Stimulated activated CD4-positive, alpha-beta T cell treated with anti-CD3 and anti-CD28 coated beads, Interleukin-2, amount 100 ng/mL, for 24 hours (primary cell): ENCODE measurements around the gene CENPS.
"Not testable (repeated sequence)": the region's sequence is repeated elsewhere in the genome, so short reads cannot be mapped to it uniquely, and the experiment has no call there.

ENCODE experiments used
- DNase-seq, 2 donors: peaks; one replicate each; pipeline ENCODE4 v3.0.0-alpha.2; 2020

CENPS gene

DNA sequence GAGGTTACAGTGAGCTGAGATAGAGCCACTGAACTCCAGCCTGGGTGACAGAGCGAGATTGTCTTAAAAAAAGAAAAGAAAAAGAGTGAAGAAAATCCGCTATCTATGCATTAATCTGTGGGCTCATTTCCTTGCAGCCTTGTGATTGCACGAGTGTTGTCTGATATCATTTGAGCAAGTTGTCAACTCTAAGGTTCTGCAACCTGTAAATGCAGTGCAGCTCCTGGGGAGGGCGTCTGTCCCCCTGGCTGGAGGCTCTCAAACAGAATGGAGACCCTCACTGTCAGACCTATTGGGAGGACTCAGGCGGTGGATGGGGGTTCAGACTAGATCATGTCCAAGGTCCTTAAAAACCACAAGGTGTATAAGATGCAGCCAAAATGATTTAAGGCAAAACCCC, 25.8 kb downstream of the CENPS start:
- no peak for DNase-seq

DNA sequence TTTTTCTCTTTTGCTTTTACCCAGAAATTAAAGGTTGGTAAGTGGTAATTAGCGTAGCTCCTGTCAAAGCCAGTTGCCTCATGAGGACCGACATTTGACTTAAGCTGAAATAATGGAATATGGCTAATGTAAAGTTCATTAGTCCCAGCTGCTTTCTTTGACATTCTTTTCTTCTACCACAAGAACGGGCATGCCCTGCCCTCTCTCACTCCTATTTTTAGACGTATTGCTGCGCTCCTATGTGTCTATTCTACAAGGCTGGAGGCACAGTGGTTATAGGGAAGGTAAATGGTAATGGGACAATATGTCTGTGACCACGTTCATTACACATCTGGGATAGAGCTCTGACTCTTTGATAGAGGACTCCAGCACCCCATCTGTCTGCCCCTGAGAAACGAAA, 26.4 kb downstream of the CENPS start:
- DNase-seq: no peak

DNA sequence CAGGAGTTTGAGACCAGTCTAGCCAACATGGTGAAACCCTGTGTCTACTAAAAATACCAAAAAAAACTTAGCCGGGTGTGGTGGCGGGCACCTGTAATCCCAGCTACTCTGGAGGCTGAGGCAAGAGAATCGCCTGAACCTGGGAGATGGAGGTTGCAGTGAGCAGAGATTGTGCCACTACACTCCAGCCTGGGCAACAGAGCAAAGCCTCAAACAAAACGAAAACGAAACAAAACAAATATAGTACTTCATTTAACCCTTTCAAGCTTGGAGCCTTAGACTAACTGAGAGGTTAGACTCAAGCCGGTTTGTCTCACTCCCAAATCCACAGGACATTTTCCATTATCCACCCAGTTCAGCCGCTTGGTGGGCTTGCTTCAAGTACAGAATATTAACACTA, 27.2 kb downstream of the CENPS start:
- DNase-seq: not testable (repeated sequence)

DNA sequence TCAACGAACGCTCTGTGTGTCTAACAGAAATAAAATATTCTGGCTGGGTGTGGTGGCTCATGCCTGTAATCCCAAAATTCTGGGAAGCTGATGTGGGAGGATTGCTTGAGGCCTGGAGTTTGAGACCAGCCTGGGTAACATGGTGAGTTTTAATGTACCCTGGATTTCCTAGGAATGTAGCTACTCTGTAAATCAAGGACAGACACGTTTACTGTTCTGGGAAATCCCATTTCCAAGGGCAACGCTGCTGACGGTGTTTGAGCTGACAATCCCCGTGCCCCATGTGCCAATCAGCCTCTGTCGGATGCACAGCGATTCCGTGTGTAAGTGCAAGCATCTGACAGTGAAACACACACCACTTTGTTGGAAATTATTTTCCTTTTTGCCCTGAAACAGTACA, 27.6 kb downstream of the CENPS start:
- no peak for DNase-seq

DNA sequence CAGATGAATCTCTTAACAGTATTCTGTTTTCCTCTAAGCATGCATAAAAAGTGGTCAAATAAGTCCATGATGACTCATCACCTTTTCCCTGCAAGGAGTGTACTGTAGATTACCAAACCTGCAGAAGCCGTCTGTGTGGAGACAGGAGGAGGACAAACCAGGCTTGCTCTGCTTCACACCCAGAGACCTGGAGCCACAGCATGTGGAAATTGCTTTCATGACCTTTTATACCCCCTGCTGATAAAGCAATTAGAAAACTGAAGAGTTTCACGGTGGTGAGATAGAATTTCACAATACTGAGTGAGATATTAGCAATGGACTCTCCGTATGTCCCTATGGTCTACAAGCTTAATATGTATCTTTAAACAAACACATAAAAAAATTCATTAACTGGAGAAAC, 29.0 kb downstream of the CENPS start:
- DNase-seq: no peak

DNA sequence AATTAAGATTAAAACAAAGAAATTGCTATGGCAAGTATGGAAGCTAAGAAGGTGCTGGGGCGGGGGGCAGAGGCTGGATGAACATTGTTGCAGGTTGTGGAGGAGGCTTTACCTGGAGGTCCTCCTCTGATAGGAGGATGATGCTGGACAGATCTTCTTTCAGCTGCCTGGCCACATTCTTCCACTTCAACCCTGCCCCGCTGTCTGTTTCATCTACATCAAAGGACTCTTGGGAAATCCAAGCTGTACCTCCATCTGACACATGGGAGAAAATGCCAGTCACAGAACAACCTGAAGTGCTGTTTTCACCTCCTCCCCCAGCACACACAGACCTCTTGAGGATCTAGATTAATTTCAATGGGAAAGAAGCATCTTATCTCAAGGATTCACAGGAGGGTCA, 36.8 kb downstream of the CENPS start:
- DNase-seq: no peak

DNA sequence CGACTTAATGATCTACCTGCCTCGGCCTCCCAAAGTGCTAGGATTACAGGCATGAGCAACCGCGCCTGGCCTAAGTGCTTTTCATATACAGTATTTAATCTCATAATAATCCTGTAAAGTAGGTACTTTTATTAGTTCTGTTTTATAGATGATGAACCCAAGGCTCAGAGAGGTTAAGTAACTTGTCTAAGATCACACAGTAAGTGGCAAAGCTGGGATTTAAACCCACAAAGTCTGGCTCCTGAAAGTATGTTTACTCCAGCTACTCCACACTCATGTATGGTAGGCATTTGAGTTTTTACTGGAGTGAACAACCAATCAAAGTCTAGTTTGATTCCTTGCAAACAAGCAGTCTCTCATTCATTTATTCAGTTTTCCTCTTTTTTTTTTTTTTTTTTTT, 39.8 kb downstream of the CENPS start:
- DNase-seq: no peak

DNA sequence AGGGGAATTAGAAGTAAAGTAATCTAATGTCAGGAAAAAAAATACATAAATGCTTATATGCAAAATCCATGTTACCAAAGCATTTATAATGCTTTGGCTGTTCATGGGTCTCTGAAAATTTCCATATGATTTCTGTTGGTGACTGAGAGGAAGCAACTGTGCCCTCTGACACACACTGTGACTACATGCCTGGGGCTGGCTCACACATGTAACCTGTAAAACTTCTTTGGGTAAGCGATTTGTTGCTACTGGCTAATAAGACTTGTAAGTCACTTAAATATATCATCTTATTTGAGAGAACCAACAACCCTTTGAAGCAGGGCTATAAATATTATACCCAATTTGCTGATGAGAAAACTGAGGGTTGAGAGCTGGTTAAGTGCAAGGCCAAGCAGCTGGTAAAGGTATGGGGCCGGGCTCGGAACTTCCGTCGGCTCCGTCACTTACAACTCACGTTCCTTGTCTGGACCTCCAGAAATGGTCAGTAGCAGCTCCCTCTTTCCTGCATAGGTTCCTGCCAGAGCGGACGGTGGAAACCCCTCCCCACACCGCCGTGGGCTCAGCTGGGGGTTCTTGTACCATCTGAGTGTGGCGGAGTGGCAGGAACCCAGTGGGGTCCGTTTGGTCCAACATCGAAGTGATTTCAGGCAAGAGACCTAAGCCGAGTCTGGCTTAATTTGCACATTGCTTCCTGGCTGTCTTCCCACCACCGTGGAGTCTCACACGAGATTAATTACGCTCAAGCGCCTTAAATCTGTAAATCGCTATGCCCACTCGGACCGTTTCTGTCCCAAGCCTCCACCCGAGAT, 41.4 kb downstream of the CENPS start:
- DNase-seq: no peak

DNA sequence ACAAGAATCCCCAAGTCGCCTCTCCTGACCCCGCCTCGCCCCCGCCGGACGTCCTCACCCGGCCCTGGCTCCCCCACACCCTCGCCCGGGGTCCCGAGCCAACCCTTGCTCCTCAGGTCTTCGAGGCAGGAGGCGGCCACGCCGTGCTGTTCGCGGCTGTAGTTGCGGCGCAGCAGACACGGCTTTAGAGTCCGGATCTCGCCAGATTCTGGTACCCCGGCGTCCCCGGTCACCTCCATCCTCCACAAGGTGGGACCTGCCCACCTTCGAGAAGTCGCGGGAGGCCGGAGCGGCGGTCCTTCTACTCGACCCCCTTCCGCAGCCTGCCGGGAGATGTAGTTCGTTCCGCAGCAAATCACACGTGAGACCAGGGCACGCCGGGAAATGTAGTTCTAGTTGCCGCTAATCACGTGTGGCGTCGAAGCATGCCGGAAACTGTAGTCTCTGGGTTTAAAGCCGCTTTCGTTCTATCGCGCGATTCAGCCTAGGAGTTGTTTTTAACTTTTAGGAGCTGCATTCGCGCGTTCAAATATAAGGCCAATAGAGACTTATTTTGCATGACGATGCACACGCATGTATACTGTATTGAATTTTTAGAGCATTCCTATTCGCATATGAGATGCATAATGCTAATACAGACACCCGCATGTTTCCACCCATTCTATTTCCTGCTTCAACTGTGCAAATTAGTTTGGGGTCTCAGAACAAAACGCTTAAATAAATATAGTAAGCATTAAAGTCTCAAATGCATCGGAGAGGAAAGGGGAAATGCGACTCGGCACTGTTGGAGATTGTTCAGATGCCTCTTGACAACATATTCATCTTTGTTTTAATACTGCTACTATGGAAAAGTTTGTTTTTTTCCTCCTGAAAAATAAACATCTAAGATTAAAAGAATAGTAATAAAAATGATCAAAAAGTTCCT, 42.2 kb downstream of the CENPS start, which contains the start of gene DFFA:
TSS of gene DFFA (minus strand) at position 310 of the 925 bp plus-strand sequence. CDS start at position 239, 71 bp downstream.
- DNase-seq: peak; percentile 91 to 92

DNA sequence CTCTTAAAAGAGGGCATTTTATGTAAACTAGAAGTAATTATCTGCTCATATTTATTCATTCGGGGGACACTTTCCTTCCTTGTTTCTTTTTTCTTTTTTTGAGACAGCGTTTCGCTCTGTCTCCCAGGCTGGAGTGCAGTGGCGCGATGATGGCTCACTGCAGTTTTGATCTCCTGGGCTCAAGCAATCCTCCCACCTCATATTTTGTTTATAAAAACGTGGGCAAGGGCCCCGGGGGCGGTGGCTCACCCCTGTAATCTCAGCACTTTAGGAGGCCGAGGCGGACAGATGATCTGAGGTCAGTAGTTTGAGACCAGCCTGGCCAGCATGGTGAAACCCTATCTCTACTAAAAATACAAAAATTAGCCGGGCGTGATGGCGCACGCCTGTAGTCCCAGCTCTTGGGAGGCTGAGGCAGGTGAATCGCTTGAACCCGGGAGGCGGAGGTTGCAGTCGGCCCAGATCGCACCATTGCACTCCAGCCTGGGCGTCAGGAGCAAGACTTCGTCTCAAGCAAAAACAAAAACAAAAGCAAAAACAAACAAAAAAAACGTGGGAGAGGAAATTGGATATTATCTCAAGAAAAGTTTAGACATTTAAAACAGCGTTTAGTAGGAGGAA, 43.0 kb downstream of the CENPS start:
- DNase-seq: no peak

DNA sequence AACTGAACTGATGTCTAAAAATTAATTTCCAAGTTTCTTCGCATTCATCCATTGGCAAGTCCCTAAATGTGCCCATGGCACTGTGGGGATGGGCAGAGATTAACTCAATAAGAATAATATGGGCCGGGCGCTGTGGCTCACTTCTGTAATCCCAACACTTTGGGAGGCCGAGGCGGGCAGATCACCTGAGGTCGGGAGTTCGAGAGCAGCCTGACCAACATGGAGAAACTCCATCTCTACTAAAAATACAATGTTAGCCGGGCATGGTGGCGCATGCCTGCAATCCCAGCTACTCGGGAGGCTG, 44.0 kb downstream of the CENPS start:
- DNase-seq: not testable (repeated sequence)

DNA sequence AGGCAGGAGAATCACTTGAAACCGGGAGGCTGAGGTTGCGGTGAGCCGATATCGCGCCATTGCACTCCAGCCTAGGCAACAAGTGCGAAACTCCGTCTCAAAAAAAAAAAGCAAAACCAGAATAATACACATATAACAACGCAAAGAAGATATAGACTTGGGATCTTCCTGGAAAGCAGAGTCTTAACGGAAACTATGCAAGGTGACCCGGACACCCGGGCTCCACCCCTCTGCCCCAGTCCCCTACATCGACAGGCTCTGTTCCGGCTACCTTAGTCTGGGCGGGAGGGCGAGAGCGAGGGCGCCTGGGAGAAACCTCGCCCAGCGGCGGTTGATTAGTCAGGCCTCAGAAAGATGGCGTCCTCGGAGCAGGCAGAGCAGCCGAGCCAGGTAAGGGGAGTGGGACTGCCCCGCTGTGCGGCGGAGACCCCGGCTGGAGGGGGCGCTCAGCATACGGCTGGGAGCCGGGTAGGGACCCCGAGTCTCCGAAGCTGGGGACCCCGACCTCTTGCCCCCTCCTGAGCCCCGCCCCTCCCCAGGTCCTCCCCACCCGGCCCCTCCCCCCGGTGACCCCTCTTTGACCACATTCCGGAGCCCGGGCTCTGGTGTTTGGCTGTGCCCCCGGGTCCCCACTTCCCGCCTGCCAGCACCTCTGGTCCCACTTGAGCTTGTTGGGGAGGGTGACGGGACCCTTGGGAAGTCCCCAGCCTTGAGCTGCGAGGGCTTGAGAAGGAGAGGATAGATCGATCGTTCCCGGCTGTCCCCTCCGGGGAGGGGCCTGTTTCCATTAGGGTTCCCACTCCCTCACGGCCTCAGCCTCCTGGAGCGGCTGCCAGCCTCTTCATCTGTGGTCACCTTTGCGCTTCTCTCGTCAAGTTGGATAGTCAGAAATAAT, 44.6 kb downstream of the CENPS start, which contains the start of gene PEX14:
TSS of gene PEX14 (plus strand) at position 338 of the 895 bp plus-strand sequence. CDS start at position 355, 17 bp downstream.
- peak; percentile 88 to 89 for DNase-seq

DNA sequence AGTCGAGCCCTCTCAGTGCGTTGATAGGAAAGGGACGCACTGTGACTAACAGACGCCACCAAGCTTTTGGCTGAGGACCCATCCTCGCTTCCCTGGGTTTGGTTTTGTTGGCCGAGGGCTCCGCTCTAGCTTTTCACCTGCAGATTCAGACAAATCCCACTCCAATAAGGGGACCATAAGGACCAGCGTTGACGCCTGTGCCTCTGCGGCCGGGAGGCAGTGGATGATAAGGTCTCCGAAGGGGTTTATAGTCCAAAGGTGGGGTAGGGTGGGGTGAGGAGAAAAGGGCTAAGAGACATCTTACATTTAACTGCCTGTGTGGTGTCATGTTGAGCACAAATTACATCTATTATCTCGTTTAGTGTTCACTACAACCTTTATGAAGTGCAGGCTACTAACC, 45.3 kb downstream of the CENPS start:
- DNase-seq: no peak

DNA sequence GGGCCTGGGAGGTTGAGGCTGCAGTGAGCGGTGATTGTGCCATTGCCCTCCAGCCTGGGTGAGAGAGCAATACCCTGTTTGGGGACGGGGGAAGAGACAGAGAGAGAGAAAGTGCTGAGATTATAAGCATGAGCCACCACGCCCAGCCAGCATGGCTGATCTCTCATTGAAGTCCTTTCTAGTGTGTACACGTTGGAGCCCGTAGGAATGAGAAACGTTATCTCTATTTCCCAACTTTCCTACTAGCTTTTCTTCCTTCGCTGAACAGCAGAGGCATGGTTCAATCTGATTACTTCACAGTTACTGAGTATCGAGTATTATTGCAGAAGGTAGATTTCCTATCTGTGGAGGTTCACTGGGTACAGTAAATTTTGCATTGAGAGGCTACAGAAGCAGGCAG, 49.1 kb downstream of the CENPS start:
- no peak for DNase-seq

DNA sequence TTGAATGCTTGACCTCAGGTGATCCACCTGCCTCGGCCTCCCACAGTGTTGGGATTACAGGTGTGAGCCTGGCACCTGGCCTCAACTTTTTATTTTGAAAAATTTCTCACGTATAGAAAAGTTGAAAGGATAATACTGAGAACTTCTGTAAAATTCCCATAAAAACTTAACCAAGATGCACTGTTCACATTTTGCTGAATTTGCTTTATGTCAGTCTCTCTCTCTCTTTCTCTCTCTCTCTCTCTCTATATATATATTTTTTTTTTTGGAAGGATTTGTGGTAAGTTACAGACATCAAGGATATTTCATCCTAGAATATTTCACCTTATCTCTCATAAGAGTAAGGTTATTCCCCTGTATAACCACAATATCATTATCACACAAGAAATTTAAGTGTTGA, 50.4 kb downstream of the CENPS start:
- DNase-seq: no peak

DNA sequence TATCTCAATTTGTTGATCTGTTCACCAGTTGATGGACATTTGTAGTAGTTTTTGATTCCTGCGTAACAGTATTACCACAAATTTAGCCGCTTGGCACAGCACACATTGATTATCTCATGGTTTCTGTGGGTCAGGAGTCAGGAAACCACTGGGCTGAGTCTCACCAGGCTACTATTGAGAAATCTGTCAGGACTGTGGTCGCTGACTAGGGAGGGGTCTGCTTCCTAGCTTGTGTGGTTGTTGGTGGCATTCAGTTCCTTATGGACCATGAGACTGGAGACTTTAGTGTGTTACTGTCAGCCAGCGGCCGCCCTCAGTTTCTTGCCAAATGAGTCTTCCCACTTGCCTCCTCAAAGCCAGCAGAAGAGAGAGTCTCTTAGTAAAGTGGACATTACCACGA, 54.3 kb downstream of the CENPS start:
- no peak for DNase-seq

DNA sequence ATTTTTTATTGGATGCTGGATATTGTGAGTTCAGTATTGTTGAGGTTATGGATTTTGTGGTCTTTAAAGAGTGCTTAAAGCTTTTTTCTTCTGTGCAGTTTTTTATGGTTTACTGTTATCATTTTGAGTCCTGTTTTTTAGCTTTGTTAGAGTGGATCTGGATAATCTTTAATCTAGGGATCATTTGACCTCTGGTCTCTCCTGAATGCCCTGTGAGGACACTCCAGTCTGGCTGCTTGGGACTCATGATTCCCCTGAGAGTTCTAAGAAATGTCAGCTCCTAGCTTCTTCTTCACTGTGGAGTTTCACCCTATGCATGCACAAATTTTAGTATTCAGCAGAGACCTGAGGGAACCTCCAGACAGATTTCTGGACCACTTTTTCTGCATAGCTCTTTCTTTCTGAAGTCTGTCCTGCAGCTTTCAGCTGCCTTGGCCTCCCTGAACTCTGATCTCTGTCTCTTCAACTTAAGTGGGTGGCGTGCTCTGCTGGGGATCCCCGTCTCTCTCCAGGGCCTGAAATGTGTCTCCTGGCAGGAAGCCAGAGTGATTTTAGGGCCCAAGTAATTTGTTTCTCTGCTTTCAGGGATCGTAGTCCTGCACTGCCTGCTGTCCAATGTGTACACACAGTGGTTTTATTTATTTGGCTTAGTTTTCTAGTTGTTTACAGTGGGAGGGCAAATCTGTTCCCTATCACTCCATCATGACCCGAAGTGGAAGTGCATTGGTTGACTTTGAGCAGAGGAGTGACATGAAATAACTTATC, 59.2 kb downstream of the CENPS start:
- DNase-seq: no peak

DNA sequence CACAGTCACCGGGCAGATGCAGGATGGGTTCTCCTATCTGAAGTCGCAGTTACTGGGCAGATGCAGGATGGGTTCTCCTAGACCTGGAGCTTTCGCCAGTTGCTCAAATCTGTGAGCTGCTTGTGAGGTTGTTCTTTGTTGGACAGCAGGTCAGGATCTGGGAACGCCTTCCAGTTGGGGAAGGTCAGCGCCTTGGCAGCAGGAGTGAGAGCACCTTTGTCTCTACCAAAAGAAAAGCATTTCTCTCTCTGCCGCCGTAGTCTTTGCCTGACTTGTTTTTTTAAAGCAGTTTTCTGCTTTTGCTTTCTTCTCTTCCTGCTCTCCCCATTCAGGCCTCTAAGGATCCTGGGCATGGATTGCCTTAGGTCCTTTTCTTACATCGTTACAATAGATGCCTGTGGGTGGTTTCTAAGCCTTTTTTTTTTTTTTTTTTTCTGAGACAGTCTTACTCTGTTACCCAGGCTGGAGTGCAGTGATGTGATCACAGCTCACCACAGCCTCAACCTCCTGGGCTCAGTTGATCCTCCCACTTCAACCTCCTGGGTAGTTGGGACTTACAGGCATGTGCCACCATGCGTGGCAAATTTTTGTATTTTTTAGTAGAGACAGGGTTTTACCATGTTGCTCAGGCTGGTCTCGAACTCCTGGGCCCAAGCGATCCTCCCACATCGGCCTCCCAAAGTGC, 60.2 kb downstream of the CENPS start:
- DNase-seq: no peak
